Measurements from ENCODE around the gene MAPK11.

MAPK11 gene

GRCh38 chr22:50218996-50219727 lies 51.0 kb downstream of the MAPK11 start:
- no peak for TF ChIP-seq CTCF (IDR thresholded peaks at IDR 0.05; ENCODE audit: insufficient read depth, missing control alignments)
- DNase-seq (ENCODE audit: insufficient read length, low spot score) (peak; percentile 59), FAIRE-seq (no peak)

GRCh38 chr22:50218153-50218995 lies 51.8 kb downstream of the MAPK11 start:
- FAIRE-seq (no peak), DNase-seq (ENCODE audit: insufficient read length, low spot score) (no peak)
- TF ChIP-seq CTCF (IDR thresholded peaks at IDR 0.05; ENCODE audit: insufficient read depth, missing control alignments), result no peak

GRCh38 chr22:50217543-50218152 lies 52.5 kb downstream of the MAPK11 start:
- no peak for FAIRE-seq
- no peak for DNase-seq (ENCODE audit: insufficient read length, low spot score)
- TF ChIP-seq CTCF (IDR thresholded peaks at IDR 0.05; ENCODE audit: insufficient read depth, missing control alignments), result no peak

- FAIRE-seq, result no peak
- DNase-seq (ENCODE audit: insufficient read length, low spot score), result no peak
- TF ChIP-seq CTCF (IDR thresholded peaks at IDR 0.05; ENCODE audit: insufficient read depth, missing control alignments), result no peak
These were observed 53.3 kb downstream of the MAPK11 start for GRCh38 chr22:50216684-50217520.

DNA sequence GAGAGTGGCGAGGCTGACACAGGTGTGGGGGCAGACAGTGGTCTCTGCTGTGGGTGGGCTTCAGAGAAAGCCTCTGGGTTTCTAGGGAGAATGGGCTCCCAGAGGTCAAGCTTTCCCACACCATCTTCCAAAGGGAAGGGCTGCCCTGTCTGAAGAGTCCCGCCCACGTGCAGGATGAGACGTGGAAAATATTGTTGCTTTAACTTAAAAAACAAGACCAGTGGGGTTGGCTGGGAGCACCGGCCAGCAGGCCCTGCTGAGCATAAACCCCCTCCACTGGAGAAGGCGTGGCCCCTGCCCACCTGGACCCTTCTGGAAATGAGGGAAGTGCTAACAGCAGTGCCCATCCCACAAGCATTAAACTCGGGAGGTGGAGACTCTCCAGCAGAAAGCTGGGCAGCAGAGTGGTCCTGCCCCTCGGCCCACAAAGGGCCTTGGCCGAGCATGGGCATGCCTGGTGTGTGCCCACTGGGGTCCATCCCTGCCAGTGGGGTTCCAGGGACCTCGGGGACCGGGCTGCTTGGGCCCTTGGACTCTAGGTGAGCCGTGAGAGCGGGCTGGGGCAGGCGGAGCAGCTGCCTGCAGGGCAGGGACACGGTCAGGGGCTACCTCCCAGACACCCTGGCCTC lies 54.0 kb downstream of the MAPK11 start:
- DNase-seq (ENCODE audit: insufficient read length, low spot score) (no peak), FAIRE-seq (no peak)
- no peak for TF ChIP-seq CTCF (IDR thresholded peaks at IDR 0.05; ENCODE audit: insufficient read depth, missing control alignments)

GRCh38 chr22:50215297-50216054 lies 54.7 kb downstream of the MAPK11 start:
- no peak for TF ChIP-seq CTCF (IDR thresholded peaks at IDR 0.05; ENCODE audit: insufficient read depth, missing control alignments)
- FAIRE-seq, result no peak
- DNase-seq (ENCODE audit: insufficient read length, low spot score), result no peak
